Endothelial cell (in vitro differentiated cells): ENCODE measurements around the gene RHOV. TPM values are rescaled to one million over a fixed set of nuclear protein-coding genes. Genes with fewer than 3 reads are reported as not detected.

Experiments
- DNase-seq: peaks from one replicate; pipeline ENCODE4 v3.0.0; 2021; ENCODE audit warnings: low spot score
- H3K27ac Mint-ChIP-seq: one replicate; pipeline ENCODE4 v1.8.0; 2021; ENCODE audit warnings: mixed read lengths, inconsistent platforms; ENCODE audit not compliant: unreplicated experiment
- H3K27me3 Mint-ChIP-seq: one replicate; pipeline ENCODE4 v1.8.0; 2021; ENCODE audit warnings: mild to moderate bottlenecking, moderate library complexity, mixed read lengths, inconsistent platforms; ENCODE audit not compliant: unreplicated experiment
- H3K36me3 Mint-ChIP-seq: one replicate; pipeline ENCODE4 v1.8.0; 2021; ENCODE audit warnings: mild to moderate bottlenecking, low read depth, mixed read lengths, inconsistent platforms; ENCODE audit not compliant: unreplicated experiment
- H3K4me1 Mint-ChIP-seq: one replicate; pipeline ENCODE4 v1.8.0; 2021; ENCODE audit warnings: mild to moderate bottlenecking, mixed read lengths, inconsistent platforms; ENCODE audit not compliant: unreplicated experiment
- H3K4me3 Mint-ChIP-seq: one replicate; pipeline ENCODE4 v1.8.0; 2021; ENCODE audit warnings: mild to moderate bottlenecking, mixed read lengths, inconsistent platforms; ENCODE audit not compliant: unreplicated experiment
- H3K9me3 Mint-ChIP-seq: one replicate; pipeline ENCODE4 v1.8.0; 2021; ENCODE audit warnings: mixed read lengths, inconsistent platforms; ENCODE audit not compliant: unreplicated experiment
- total RNA-seq: library from RNA; stranded (reverse); fragmentation: NEBNext Ultra II Directional; extraction: Animal tissue kit (Norgen Biotek cat#: 25700); gene quantifications from one replicate; pipeline ENCODE4 v1.2.1, GENCODE V29; 2021; ENCODE audit not compliant: unreplicated experiment
- TF ChIP-seq, protein P1 (sequence below): fragments of 200-600 bp; sonication (generic); IDR thresholded peaks from one replicate; pipeline ENCODE4 v1.5.0; 2021; ENCODE audit warnings: antibody characterized with exemption; ENCODE audit not compliant: unreplicated experiment

Gene RHOV
- total RNA-seq, 1 donor from 2014 or later, result 1.4 TPM

DNA sequence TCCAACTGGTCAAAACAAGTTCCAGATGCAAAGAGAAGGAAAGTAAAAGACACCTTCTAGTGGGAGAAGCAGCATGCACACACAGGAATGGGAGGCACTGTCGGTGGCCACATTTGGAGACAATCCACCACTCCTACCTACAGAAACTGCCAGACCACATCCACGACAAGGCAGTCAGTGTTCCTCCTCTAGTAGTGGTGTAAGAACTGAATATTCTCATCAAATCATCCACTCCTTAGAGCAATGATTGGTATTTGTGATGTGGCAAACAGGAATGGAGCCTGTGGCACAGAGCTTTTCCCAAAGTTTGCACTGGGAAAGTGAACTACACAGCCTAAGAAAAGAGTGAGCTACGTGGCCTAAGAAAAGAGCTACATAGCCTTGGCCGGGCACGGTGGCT, 35.3 kb downstream of the RHOV start:
- no peak overlapping the region for H3K4me3 Mint-ChIP-seq
- peaks cover 5% of the 10 kb centered on the region for H3K27me3 Mint-ChIP-seq
- no peak overlapping the region for H3K27ac Mint-ChIP-seq
- H3K36me3 Mint-ChIP-seq, result no peaks in the 10 kb centered on the region
- TF ChIP-seq, protein P1, sequence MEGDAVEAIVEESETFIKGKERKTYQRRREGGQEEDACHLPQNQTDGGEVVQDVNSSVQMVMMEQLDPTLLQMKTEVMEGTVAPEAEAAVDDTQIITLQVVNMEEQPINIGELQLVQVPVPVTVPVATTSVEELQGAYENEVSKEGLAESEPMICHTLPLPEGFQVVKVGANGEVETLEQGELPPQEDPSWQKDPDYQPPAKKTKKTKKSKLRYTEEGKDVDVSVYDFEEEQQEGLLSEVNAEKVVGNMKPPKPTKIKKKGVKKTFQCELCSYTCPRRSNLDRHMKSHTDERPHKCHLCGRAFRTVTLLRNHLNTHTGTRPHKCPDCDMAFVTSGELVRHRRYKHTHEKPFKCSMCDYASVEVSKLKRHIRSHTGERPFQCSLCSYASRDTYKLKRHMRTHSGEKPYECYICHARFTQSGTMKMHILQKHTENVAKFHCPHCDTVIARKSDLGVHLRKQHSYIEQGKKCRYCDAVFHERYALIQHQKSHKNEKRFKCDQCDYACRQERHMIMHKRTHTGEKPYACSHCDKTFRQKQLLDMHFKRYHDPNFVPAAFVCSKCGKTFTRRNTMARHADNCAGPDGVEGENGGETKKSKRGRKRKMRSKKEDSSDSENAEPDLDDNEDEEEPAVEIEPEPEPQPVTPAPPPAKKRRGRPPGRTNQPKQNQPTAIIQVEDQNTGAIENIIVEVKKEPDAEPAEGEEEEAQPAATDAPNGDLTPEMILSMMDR, result no peak
- DNase-seq, result no peak
- H3K9me3 Mint-ChIP-seq, result no peaks in the 10 kb centered on the region
- H3K4me1 Mint-ChIP-seq, result peaks cover 4% of the 10 kb centered on the region

DNA sequence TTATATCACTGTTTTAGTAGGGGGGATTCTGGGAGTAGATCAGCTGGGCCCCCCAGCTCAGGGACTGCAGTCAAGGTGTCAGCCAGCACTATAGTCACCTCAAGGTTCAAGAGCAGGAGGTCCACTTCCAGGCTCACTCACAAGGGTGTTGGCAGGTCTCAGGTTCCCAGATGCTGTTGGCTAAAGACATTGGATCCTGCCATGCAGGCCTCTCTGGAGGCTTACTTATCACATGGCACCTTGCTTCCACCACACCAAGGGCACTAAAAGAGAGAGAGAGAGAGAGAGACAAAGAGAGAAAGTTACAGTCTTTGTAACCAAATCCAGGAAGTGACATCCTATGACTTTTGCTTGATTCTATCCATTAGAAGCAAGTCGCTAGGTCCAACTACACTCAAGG, 38.0 kb downstream of the RHOV start:
- peaks cover 7% of the 10 kb centered on the region for H3K36me3 Mint-ChIP-seq
- peaks cover 2% of the 10 kb centered on the region for H3K27me3 Mint-ChIP-seq
- no peaks in the 10 kb centered on the region for H3K9me3 Mint-ChIP-seq
- TF ChIP-seq, protein P1, result no peak
- H3K27ac Mint-ChIP-seq, result no peak overlapping the region
- no peak for DNase-seq
- no peak overlapping the region for H3K4me3 Mint-ChIP-seq
- peaks cover 8% of the 10 kb centered on the region for H3K4me1 Mint-ChIP-seq

- Mint-ChIP-seq H3K4me3 (no peak overlapping the region), H3K27ac (no peak overlapping the region), H3K27me3 (peaks cover 3% of the 10 kb centered on the region), H3K36me3 (peaks cover 7% of the 10 kb centered on the region), H3K4me1 (peaks cover 15% of the 10 kb centered on the region), H3K9me3 (no peaks in the 10 kb centered on the region)
- TF ChIP-seq, protein P1, result no peak
- DNase-seq, result no peak
Measured at GRCh38 chr15:40832903-40833302, 41.1 kb downstream of the RHOV start.

DNA sequence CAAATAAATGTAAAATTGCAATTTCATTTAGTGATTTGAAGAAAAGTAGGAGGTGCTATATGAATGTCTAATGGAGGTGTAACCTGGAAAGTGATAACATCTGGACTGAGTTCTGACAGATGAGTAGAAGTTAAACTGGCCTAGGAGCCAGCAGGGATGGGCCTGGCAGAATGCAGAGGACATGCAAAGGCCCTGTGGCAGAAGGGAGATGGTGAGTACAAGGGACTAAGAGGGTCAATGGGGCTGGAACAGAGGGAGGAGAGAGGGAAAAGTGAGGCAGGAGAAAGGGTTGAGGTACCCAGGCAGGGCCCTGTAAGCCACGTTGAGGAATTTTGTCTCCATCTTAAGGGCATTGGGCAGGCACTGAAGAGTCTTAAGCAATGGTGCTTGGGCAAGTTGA, 42.2 kb downstream of the RHOV start:
- Mint-ChIP-seq H3K36me3 (peaks cover 7% of the 10 kb centered on the region), H3K4me3 (peak overlapping the region; percentile 31)
- TF ChIP-seq, protein P1, result no peak

DNA sequence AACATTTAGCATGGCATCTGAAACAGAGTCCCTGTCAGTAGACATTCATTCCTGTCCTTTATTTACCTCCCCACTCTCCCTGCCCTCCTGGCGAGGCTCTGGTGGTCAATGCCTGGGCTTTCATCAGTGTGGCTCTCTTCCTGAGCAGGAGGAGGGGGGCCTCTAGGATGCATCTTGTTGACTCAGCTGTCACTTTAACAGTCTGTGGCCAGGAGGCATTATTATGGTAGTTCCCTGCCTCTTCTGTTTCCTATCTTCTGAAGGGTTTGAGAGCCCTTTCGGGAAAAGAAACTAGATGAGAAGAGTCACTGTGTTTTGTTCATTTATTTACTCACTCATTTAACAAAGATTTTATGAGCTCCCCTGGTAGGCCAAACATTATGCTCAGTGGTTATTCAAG, 43.1 kb downstream of the RHOV start:
- DNase-seq, result peak; percentile 26
- Mint-ChIP-seq H3K4me1 (peaks cover 22% of the 10 kb centered on the region), H3K27me3 (peaks cover 3% of the 10 kb centered on the region), H3K27ac (peak overlapping the region; percentile 97), H3K4me3 (no peak overlapping the region), H3K36me3 (peaks cover 7% of the 10 kb centered on the region), H3K9me3 (no peaks in the 10 kb centered on the region)
- TF ChIP-seq, protein P1, result no peak

More for the DNA sequence above, 42.2 kb downstream of the RHOV start:
- no peaks in the 10 kb centered on the region for H3K9me3 Mint-ChIP-seq
- DNase-seq, result no peak
- H3K27ac Mint-ChIP-seq, result no peak overlapping the region
- peaks cover 3% of the 10 kb centered on the region for H3K27me3 Mint-ChIP-seq
- H3K4me1 Mint-ChIP-seq, result peaks cover 15% of the 10 kb centered on the region
